ENCODE measurements around the gene CCDC178.
"Not testable (repeated sequence)": the region's sequence is repeated elsewhere in the genome, so short reads cannot be mapped to it uniquely, and the experiment has no call there.

The CCDC178 gene

DNA sequence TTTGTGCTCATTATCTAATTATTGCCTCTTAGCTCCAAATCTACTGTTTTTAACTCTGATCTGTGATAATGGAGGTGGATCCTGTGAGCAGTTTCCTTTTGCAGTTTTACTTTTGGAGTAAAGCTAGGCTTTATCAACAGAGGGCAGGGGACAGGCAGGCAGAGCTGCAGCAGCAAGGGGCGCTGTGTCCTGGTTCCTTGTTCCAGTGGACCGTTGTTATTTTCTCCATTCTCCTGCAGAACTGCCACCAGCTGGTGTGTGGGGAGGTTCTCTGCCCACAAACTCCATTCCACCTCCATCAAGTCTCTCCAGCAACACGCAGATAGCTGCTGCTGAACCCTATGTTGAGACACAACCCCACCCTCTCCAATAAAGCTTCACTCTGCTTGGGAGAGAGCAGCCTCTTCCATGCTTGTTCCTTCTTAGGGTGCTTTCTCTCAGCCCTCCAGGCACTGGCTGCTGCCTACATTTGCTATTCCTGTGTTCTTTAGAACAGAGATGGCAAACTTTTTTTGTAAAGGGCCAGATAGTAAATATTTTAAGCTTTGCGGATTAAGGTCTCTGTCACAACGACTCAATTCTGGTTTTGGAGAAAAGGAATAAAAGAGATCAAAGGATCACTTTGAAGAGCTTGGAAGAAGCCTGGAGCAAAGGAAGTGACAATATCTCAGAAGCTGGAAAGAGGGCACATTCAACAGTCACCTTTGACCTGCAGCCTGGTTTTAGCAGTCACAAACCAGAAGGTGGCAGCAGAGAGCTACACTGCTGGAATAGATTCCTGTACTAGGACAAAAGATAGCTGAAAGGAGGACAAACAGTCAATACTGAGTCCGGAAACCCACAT lies 208.8 kb downstream of the CCDC178 start:
- DNase-seq (ENCODE audit: low spot score): peak; percentile 65

- DNase-seq (ENCODE audit: low spot score): no peak
Observed at GRCh38 chr18:33212363-33212762, 228.2 kb downstream of the CCDC178 start.

DNA sequence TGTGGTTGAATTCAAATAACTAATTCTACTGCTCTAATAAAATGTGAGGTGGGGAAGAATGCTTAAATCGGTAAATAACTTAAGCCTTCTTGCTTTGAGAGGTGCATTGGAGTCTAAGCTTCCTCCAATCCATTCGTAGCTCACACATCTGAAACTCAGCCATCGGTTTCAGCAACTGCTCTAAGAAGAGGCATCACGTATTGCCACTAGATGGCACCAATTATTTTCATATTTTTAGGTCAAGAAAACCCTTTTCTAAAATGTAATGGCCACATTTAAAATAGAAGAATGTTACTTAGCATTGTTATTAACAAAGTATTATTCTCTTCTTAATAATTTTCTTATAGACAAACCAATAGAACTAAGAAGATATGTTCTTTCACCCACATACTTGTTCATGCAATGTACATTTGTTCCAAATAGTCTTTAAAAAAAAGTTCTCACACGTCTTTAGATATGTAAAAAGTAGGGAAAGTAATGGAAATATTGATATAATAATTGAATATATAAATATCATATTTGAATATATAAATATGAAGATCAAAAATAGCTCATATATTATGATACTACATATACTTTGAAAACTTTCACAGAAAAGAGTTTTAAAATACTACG lies 229.8 kb downstream of the CCDC178 start:
- peak; percentile 25 for DNase-seq (ENCODE audit: low spot score)

DNA sequence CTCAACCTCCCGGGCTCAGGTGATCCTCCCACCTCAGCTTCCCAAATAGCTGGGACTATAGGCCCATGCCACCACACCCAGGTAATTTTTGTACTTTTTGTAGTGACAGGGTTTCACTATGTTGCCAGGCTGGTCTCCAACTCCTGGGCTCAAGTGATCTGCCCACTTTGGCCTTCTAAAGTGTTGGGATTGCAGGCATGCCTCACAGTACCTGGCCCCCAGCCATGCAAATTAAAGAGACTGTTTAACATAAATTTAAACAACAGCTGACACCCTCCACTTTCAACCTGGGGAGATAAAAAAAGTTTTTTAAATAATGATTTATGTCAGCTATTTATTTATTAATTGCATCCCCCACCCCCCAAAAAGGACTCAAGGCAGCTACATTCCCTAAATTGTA lies 234.7 kb downstream of the CCDC178 start:
- no peak for DNase-seq (ENCODE audit: low spot score)

- peak; percentile 69 for DNase-seq (ENCODE audit: low spot score)
Observed at GRCh38 chr18:33201509-33201926, 239.0 kb downstream of the CCDC178 start.

- no peak for DNase-seq (ENCODE audit: low spot score)
Observed at GRCh38 chr18:33195795-33196194, 244.7 kb downstream of the CCDC178 start.

- no peak for DNase-seq (ENCODE audit: low spot score)
Observed at GRCh38 chr18:33194793-33195192, 245.7 kb downstream of the CCDC178 start.

- DNase-seq (ENCODE audit: low spot score): no peak
Observed at GRCh38 chr18:33184958-33185357, 255.6 kb downstream of the CCDC178 start.

- no peak for DNase-seq (ENCODE audit: low spot score)
Observed at GRCh38 chr18:33184175-33184574, 256.3 kb downstream of the CCDC178 start.

DNA sequence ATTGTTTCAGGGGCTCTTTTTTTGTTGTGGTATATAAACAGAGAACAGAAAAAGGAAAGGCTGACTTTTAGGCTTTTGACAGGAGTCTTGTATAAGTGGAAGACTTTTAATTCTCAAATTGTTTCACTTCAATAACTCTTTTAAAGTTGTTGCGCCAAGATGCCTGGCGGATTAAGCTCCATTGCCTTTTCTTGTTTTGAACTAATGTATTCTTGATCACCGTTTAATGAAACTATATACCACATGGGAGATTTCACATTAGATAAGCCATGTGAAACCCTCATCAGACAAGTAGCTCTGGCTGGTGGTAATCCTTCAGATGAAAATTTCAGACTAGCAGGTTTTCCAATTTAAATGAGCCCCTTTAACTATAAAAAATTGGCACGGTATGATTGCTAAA lies 257.4 kb downstream of the CCDC178 start:
- no peak for DNase-seq (ENCODE audit: low spot score)

DNA sequence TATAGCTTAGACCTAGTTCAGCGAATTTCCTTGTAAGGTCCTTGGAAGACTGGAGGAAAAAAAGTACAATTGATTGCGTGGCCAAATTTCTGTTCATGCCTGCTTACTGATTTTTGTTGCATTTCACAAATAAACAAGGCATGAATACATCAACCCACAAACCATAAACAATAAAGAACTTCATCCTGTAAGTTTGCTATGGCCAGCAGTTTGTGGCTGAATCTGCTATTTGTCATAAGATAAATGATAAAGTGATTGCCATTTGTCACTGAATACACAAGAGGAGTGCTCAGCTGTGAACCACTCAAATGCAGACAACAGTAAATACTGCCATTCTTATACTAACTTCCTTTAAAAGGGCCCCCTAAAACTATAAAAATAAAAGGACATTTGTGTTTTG lies 259.5 kb downstream of the CCDC178 start:
- DNase-seq (ENCODE audit: low spot score): no peak

DNA sequence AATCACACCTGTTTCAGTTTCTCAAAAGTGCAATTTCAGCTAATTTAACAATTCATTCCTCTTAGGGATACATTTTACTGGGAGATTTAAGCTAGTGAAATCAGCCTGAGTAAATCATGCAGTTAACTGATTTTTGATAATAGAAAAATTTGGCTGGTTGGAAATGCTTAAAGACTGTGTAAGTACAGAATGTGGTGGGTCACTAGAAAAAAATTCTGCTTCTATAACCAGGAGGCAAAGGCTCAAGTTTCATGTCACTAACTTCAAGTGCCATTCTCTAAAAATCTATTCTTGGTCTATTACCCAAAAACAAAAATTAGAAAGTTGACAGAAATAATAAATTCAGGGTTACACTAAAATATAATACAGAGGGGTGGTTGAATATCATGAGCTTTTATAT lies 271.3 kb downstream of the CCDC178 start:
- no peak for DNase-seq (ENCODE audit: low spot score)

- DNase-seq (ENCODE audit: low spot score): not testable (repeated sequence)
Observed at GRCh38 chr18:33164121-33164520, 276.4 kb downstream of the CCDC178 start.

GRCh38 chr18:33161131-33161530 lies 279.4 kb downstream of the CCDC178 start:
- DNase-seq (ENCODE audit: low spot score): no peak

DNA sequence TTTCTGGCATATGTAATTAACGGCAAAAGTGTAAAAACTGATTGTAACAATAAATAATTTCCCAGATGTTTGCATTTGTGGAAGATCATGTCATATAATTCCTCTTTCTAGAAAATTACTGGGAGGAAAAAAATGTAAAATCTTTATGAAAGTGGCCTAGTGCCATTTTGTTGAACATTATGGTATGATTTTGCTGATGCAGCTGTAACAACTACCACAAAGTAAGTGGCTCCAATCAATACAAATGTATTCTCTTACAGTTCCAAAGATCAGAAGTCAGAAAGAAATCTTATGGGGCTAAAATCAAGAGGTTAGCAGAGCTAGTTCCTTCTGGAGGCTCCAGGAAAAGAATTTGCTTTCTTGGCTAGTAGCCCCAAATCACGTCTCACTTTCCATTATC lies 281.4 kb downstream of the CCDC178 start:
- no peak for DNase-seq (ENCODE audit: low spot score)

- DNase-seq (ENCODE audit: low spot score): no peak
Observed at GRCh38 chr18:33157893-33158292, 282.6 kb downstream of the CCDC178 start.

GRCh38 chr18:33156906-33157470 lies 283.5 kb downstream of the CCDC178 start:
- no peak for DNase-seq (ENCODE audit: low spot score)

- no peak for DNase-seq (ENCODE audit: low spot score)
Observed at GRCh38 chr18:33154049-33154448, 286.5 kb downstream of the CCDC178 start.

- no peak for DNase-seq (ENCODE audit: low spot score)
Observed at GRCh38 chr18:33152376-33152775, 288.1 kb downstream of the CCDC178 start.

GRCh38 chr18:33147811-33148210 lies 292.7 kb downstream of the CCDC178 start:
- DNase-seq (ENCODE audit: low spot score): not testable (repeated sequence)

DNA sequence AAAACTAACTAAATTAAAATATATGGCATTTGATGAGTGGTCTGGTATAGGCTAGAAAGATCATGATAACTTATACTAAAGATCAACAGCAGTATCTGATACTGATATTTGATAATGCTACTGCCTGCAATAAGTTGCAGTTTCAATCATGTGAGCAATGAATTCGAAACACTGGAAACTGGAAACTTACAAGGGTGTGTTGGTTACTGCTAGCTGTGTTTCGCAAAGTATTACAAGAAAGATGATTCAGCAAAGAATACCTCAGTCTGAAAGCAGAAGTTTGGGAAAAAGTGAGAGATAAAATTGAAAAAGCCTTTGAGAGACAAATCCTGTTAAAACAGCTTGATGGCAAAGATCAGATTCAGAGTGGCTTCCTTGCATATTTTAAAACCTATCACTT lies 294.5 kb downstream of the CCDC178 start:
- no peak for DNase-seq (ENCODE audit: low spot score)

- DNase-seq (ENCODE audit: low spot score): no peak
Observed at GRCh38 chr18:33135951-33136660, 304.4 kb downstream of the CCDC178 start.

DNA sequence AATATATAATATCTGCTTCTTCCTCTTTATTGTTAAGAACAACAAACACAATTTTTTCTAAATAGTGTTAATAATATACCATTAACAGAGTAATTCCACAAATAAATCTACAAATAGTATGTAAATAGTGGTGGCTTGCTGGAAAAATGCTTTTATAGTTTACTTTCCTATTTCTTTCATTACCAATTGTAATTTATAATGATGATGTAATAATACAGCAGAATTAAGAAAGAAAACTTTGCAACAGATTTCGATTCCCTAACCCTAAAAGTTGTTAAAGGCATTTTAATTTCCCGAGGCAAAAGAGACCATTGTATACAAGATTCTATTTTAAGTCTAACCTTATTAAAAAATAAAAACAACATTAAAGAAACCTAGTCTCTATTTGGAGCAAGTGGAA lies 307.9 kb downstream of the CCDC178 start:
- DNase-seq (ENCODE audit: low spot score): no peak

Measured in putamen (tissue), 1 donor.